HepG2 (cell line): ENCODE results near the gene METTL26. TPM values are rescaled to one million over a fixed set of nuclear protein-coding genes. Genes with fewer than 3 reads are reported as not detected.

ENCODE experiments used
- ATAC-seq: fragments of 200-7000 bp; cut with Tn5 transposase; 3 replicates; pipeline ENCODE4 v1.9.1; 2020; ENCODE audit warnings: mild to moderate bottlenecking, moderate library complexity
- BruUV-seq: library from RNA; stranded (reverse); fragments of 400-500 nt; replicated peaks from 2 replicates; lab custom pipeline; 2021; lab: Mats Ljungman, UMichigan
- CTCF ChIA-PET: fragments of 300-600 bp; formaldehyde crosslinking; extraction: SDS; loops from one replicate; lab custom pipeline; 2021; ENCODE audit warnings: low total read pairs, inconsistent platforms, low intra/inter-chr PET ratio; lab: Yijun Ruan, JAX
- POLR2A ChIA-PET: fragments of 350-600 bp; sonication (Branson Sonifier 250); formaldehyde crosslinking; loops from one replicate; lab custom pipeline; 2020; ENCODE audit warnings: antibody characterized with exemption, inconsistent platforms; lab: Yijun Ruan, JAX
- DNase-seq: peaks from one replicate; pipeline ENCODE4 v3.0.0-alpha.2; 2015; ENCODE audit warnings: low spot score
- FAIRE-seq: peaks from 3 replicates; lab custom pipeline; 2011; peaks lifted over from hg19 to GRCh38; lab: Jason Lieb, UNC
- H2AFZ ChIP-seq: one replicate; pipeline ENCODE4 v1.6.1; 2011; ENCODE audit warnings: low read length, inconsistent platforms
- H3K27ac ChIP-seq: fragments of 300-600 bp; 3 replicates; pipeline ENCODE4 v1.8.0; 2011; ENCODE audit warnings: mixed run types, mild to moderate bottlenecking, mixed read lengths, low read length, inconsistent platforms; ENCODE audit not compliant: insufficient read depth; ENCODE audit errors: extremely low read length
- H3K27me3 ChIP-seq, 2 experiments: fragments of 200-600 bp in 1 of 2; 2 replicates in 1 of 2; 3 replicates in 1 of 2; pipeline versions ENCODE4 v1.6.0 to v1.8.0; 2011; ENCODE audit warnings: low read length in 2 of 2, mild to moderate bottlenecking in 2 of 2, moderate library complexity in 2 of 2, inconsistent platforms in 1 of 2; ENCODE audit not compliant: insufficient read depth in 2 of 2, control insufficient read depth in 1 of 2
- H3K36me3 ChIP-seq, 2 experiments: fragments of 200-600 bp in 1 of 2; replicated peaks in 1 of 2; 2 replicates in 1 of 2; 3 replicates in 1 of 2; pipeline versions ENCODE4 v1.5.1 to v1.8.0; 2011; ENCODE audit warnings: low read length in 2 of 2, inconsistent platforms in 1 of 2; ENCODE audit not compliant: insufficient read depth in 2 of 2, control insufficient read depth in 1 of 2
- H3K4me1 ChIP-seq: 2 replicates; pipeline ENCODE4 v1.5.1; 2012; ENCODE audit warnings: low read length, inconsistent platforms; ENCODE audit not compliant: insufficient read depth
- H3K4me2 ChIP-seq: 2 replicates; pipeline ENCODE4 v1.6.0; 2011; ENCODE audit warnings: low read depth, low read length, inconsistent platforms
- H3K4me3 ChIP-seq, 3 experiments: fragments of 200-600 bp in 1 of 3; sonication (generic), shearing (Covaris generic) in 1 of 3; replicated peaks in 1 of 3; 2 replicates each; pipeline ENCODE4 v1.5.1; 2011 to 2016; ENCODE audit warnings: low read length in 3 of 3, inconsistent platforms in 2 of 3, low read depth in 2 of 3, mild to moderate bottlenecking in 2 of 3, control low read depth in 1 of 3, mixed read lengths in 1 of 3; ENCODE audit not compliant: insufficient read depth in 1 of 3
- H3K79me2 ChIP-seq: one replicate; pipeline ENCODE4 v1.6.1; 2011; ENCODE audit warnings: low read length, inconsistent platforms; ENCODE audit not compliant: insufficient read depth
- H3K9ac ChIP-seq: 2 replicates; pipeline ENCODE4 v1.6.0; 2011; ENCODE audit warnings: mild to moderate bottlenecking, low read depth, low read length, inconsistent platforms; ENCODE audit not compliant: insufficient read depth
- H3K9me3 ChIP-seq: 2 replicates; pipeline ENCODE4 v1.5.1; 2012; ENCODE audit warnings: mild to moderate bottlenecking, low read length
- H4K20me1 ChIP-seq: 2 replicates; pipeline ENCODE4 v1.6.0; 2011; ENCODE audit warnings: inconsistent platforms, mild to moderate bottlenecking, low read length, moderate library complexity; ENCODE audit not compliant: insufficient read depth
- AGO2 ChIP-seq: fragments of 200-400 bp; formaldehyde crosslinking; optimal IDR thresholded peaks from 2 replicates; pipeline ENCODE3; 2017; ENCODE audit warnings: mild to moderate bottlenecking, low read depth, low read length, moderate library complexity
- GATAD2A ChIP-seq: IDR thresholded peaks from 2 replicates; pipeline ENCODE4 v1.6.1; 2016
- GMEB1 ChIP-seq: sonication (generic); formaldehyde crosslinking; IDR thresholded peaks from 2 replicates; pipeline ENCODE4 v1.5.1; 2020; ENCODE audit warnings: missing genetic modification reagents, mild to moderate bottlenecking, borderline replicate concordance
- HNRNPK ChIP-seq: fragments of 200-400 bp; formaldehyde crosslinking; IDR thresholded peaks from 2 replicates; pipeline ENCODE4 v1.6.1; 2018; ENCODE audit warnings: low read length, low read depth, moderate library complexity, mild to moderate bottlenecking; ENCODE audit not compliant: poor library complexity, severe bottlenecking
- ISX ChIP-seq: sonication (generic); formaldehyde crosslinking; conservative IDR thresholded peaks from 2 replicates; pipeline ENCODE4 v1.5.0; 2020; ENCODE audit warnings: missing genetic modification reagents
- KDM5A ChIP-seq: fragments of 200-600 bp; sonication (generic); IDR thresholded peaks from 2 replicates; pipeline ENCODE4 v1.7.0; 2018; ENCODE audit warnings: antibody characterized with exemption, mild to moderate bottlenecking, low read length, borderline replicate concordance
- MEIS1 ChIP-seq: sonication (generic); formaldehyde crosslinking; IDR thresholded peaks from 2 replicates; pipeline ENCODE4 v1.9.0; 2021; ENCODE audit warnings: mild to moderate bottlenecking, missing genetic modification reagents, moderate library complexity, borderline replicate concordance
- NFE2 ChIP-seq: sonication (generic); formaldehyde crosslinking; IDR thresholded peaks from 2 replicates; pipeline ENCODE4 v1.4.0; 2020; ENCODE audit warnings: missing genetic modification reagents
- RORA ChIP-seq: sonication (generic); formaldehyde crosslinking; IDR thresholded peaks from 2 replicates; pipeline ENCODE4 v1.5.0; 2020; ENCODE audit warnings: mild to moderate bottlenecking, missing genetic modification reagents, moderate library complexity
- RXRA ChIP-seq: sonication (generic); formaldehyde crosslinking; IDR thresholded peaks from 2 replicates; pipeline ENCODE4 v1.5.1; 2020; ENCODE audit warnings: missing genetic modification reagents
- SKIL ChIP-seq: sonication (generic); formaldehyde crosslinking; IDR thresholded peaks from 2 replicates; pipeline ENCODE4 v1.8.0; 2022; ENCODE audit warnings: missing genetic modification reagents, mild to moderate bottlenecking, moderate library complexity, borderline replicate concordance
- ZBTB25 ChIP-seq: IDR thresholded peaks from 2 replicates; pipeline ENCODE4 v1.6.1; 2018; ENCODE audit warnings: missing genetic modification reagents
- ZFP90 ChIP-seq: sonication (generic); formaldehyde crosslinking; IDR thresholded peaks from 2 replicates; pipeline ENCODE4 v1.8.0; 2022; ENCODE audit warnings: missing genetic modification reagents, mild to moderate bottlenecking, inconsistent platforms, borderline replicate concordance
- ZNF207 ChIP-seq: fragments of 450-650 bp; IDR thresholded peaks from 2 replicates; pipeline ENCODE4 v1.6.1; 2016; ENCODE audit warnings: antibody characterized with exemption, borderline replicate concordance
- ZNF24 ChIP-seq: fragments of 450-650 bp; IDR thresholded peaks from 2 replicates; pipeline ENCODE4 v1.6.1; 2017; ENCODE audit warnings: antibody characterized with exemption, mild to moderate bottlenecking
- ZNF44 ChIP-seq: sonication (generic); formaldehyde crosslinking; IDR thresholded peaks from 2 replicates; pipeline ENCODE4 v1.5.1; 2020; ENCODE audit warnings: mild to moderate bottlenecking, missing genetic modification reagents
- ZNF496 ChIP-seq: sonication (generic); formaldehyde crosslinking; IDR thresholded peaks from 2 replicates; pipeline ENCODE4 v1.8.1; 2023; ENCODE audit warnings: mild to moderate bottlenecking, moderate library complexity, missing genetic modification reagents; ENCODE audit not compliant: insufficient replicate concordance
- ZNF510 ChIP-seq: sonication (generic); formaldehyde crosslinking; IDR thresholded peaks from 2 replicates; pipeline ENCODE4 v1.4.0; 2020; ENCODE audit warnings: low read depth, mild to moderate bottlenecking, missing genetic modification reagents
- ZNF558 ChIP-seq: sonication (generic); formaldehyde crosslinking; IDR thresholded peaks from 2 replicates; pipeline ENCODE4 v1.9.0; 2022; ENCODE audit warnings: mild to moderate bottlenecking, missing genetic modification reagents, borderline replicate concordance
- ZNF563 ChIP-seq: sonication (generic); formaldehyde crosslinking; IDR thresholded peaks from 2 replicates; pipeline ENCODE4 v1.8.0; 2022; ENCODE audit warnings: mild to moderate bottlenecking, moderate library complexity, missing genetic modification reagents
- WGBS: methylation state at CpG from one replicate; pipeline ENCODE4 v1.1.6; 2017; ENCODE audit warnings: low lambda C conversion rate; 5-methylcytosine and 5-hydroxymethylcytosine counted together
- in situ Hi-C: cut with HindIII; loops from 2 replicates; pipeline ENCODE4 v1.10.0; 2017; ENCODE audit warnings: low pct_unique_long_range_greater_than_20kb; ENCODE audit not compliant: extremely low pct_ligation_motif_present
- intact Hi-C: fragments of 100-400 bp; cut with micrococcal nuclease; formaldehyde crosslinking; loops from one replicate; pipeline ENCODE4 v1.10.0; 2022; ENCODE audit not compliant: unreplicated experiment
- polyA plus RNA-seq, 8 experiments: library from polyadenylated mRNA; depleted of rRNA in 3 of 8; stranded (reverse) in 7 of 8; unstranded in 1 of 8; fragments of >200 nt; fragmentation: Illumina TruSeq in 4 of 8; extraction: Trizol in 4 of 8; gene quantifications; 2 replicates each; pipeline versions ENCODE4 v1.2.1 to v1.2.3, GENCODE V29; 2011 to 2016; ENCODE audit warnings: low read depth in 4 of 8, missing spikeins in 1 of 8, mixed read lengths in 1 of 8; ENCODE audit not compliant: insufficient read depth in 1 of 8
- total RNA-seq, 5 experiments: library from RNA; depleted of rRNA; stranded (reverse); fragments of >200 nt; fragmentation: Illumina TruSeq; extraction: Trizol; gene quantifications; 2 replicates each; pipeline ENCODE4 v1.2.3, GENCODE V29; 2016; ENCODE audit warnings: low read depth in 1 of 5

Gene METTL26
- total and polyA plus RNA-seq, 2 of the 13 experiments (the other 11 are each of a cell fraction or from before 2014, with no cell fraction given): 65.5 to 70.1 TPM

GRCh38 chr16:625117-625976, 10.8 kb downstream of the METTL26 start:
- ATAC-seq (no peak), DNase-seq (no peak), FAIRE-seq (no peak)
- peaks cover 4% of the 10 kb centered on the region in 2 experiments; a peak in 2 of 5 replicates for H3K36me3 ChIP-seq
- no peak overlapping the region for H3K27ac ChIP-seq
- H3K4me3 ChIP-seq: no peak overlapping the region
- H3K9ac ChIP-seq: no peak overlapping the region
- peaks cover 16% of the 10 kb centered on the region for H3K4me1 ChIP-seq
- in situ Hi-C loops: no loop called here
- no peaks in the 10 kb centered on the region for H3K79me2 ChIP-seq
- no TSS peak for BruUV-seq
- no peak overlapping the region for H2AFZ ChIP-seq
- ChIA-PET POLR2A (interaction anchor here (0.8 kb wide), 1 partner anchor 11 kb away, joined by 3 read pairs; the partner anchor contains the start of gene METTL26), CTCF (no interaction called here)
- H3K4me2 ChIP-seq: no peak overlapping the region
- H3K9me3 ChIP-seq: no peaks in the 10 kb centered on the region
- H4K20me1 ChIP-seq: no peaks in the 10 kb centered on the region
- 95% methylated on average over 8 of the region's 37 CpGs for WGBS
- H3K27me3 ChIP-seq: no peaks in the 10 kb centered on the region
- intact Hi-C loops: no loop called here
- TF ChIP-seq ZFP90 (CRISPR knock-in tag): no peak
- TF ChIP-seq GMEB1 (CRISPR knock-in tag): no peak
- TF ChIP-seq ZNF207: no peak
- no peak for TF ChIP-seq ZNF496 (CRISPR knock-in tag)
- TF ChIP-seq RXRA (CRISPR knock-in tag): no peak
- TF ChIP-seq ZNF510: no peak
- TF ChIP-seq ZNF563: no peak
- peak; percentile 56 for TF ChIP-seq AGO2
- TF ChIP-seq HNRNPK: no peak
- no peak for TF ChIP-seq ZNF44
- TF ChIP-seq ISX (CRISPR knock-in tag): no peak
- TF ChIP-seq NFE2 (CRISPR knock-in tag): no peak
- no peak for TF ChIP-seq GATAD2A (CRISPR knock-in tag)
- TF ChIP-seq RORA (CRISPR knock-in tag): no peak
- TF ChIP-seq SKIL (CRISPR knock-in tag): no peak
- no peak for TF ChIP-seq MEIS1 (CRISPR knock-in tag)
- TF ChIP-seq ZNF558 (CRISPR knock-in tag): no peak
- no peak for TF ChIP-seq ZNF24
- TF ChIP-seq KDM5A: no peak
- TF ChIP-seq ZBTB25: no peak
